ENCODE measurements around the gene DDX42. TPM values are rescaled to one million over a fixed set of nuclear protein-coding genes. Genes with fewer than 3 reads are reported as not detected.

Gene DDX42
- total and polyA plus RNA-seq, 2 of the 13 experiments (the other 11 are each of a cell fraction or from before 2014, with no cell fraction given), result 87.2 to 92.9 TPM

GRCh38 chr17:63773272-63774140 is 464 bp upstream of the DDX42 start, which contains the start of gene CCDC47 (continued):
- TF ChIP-seq, protein P1, sequence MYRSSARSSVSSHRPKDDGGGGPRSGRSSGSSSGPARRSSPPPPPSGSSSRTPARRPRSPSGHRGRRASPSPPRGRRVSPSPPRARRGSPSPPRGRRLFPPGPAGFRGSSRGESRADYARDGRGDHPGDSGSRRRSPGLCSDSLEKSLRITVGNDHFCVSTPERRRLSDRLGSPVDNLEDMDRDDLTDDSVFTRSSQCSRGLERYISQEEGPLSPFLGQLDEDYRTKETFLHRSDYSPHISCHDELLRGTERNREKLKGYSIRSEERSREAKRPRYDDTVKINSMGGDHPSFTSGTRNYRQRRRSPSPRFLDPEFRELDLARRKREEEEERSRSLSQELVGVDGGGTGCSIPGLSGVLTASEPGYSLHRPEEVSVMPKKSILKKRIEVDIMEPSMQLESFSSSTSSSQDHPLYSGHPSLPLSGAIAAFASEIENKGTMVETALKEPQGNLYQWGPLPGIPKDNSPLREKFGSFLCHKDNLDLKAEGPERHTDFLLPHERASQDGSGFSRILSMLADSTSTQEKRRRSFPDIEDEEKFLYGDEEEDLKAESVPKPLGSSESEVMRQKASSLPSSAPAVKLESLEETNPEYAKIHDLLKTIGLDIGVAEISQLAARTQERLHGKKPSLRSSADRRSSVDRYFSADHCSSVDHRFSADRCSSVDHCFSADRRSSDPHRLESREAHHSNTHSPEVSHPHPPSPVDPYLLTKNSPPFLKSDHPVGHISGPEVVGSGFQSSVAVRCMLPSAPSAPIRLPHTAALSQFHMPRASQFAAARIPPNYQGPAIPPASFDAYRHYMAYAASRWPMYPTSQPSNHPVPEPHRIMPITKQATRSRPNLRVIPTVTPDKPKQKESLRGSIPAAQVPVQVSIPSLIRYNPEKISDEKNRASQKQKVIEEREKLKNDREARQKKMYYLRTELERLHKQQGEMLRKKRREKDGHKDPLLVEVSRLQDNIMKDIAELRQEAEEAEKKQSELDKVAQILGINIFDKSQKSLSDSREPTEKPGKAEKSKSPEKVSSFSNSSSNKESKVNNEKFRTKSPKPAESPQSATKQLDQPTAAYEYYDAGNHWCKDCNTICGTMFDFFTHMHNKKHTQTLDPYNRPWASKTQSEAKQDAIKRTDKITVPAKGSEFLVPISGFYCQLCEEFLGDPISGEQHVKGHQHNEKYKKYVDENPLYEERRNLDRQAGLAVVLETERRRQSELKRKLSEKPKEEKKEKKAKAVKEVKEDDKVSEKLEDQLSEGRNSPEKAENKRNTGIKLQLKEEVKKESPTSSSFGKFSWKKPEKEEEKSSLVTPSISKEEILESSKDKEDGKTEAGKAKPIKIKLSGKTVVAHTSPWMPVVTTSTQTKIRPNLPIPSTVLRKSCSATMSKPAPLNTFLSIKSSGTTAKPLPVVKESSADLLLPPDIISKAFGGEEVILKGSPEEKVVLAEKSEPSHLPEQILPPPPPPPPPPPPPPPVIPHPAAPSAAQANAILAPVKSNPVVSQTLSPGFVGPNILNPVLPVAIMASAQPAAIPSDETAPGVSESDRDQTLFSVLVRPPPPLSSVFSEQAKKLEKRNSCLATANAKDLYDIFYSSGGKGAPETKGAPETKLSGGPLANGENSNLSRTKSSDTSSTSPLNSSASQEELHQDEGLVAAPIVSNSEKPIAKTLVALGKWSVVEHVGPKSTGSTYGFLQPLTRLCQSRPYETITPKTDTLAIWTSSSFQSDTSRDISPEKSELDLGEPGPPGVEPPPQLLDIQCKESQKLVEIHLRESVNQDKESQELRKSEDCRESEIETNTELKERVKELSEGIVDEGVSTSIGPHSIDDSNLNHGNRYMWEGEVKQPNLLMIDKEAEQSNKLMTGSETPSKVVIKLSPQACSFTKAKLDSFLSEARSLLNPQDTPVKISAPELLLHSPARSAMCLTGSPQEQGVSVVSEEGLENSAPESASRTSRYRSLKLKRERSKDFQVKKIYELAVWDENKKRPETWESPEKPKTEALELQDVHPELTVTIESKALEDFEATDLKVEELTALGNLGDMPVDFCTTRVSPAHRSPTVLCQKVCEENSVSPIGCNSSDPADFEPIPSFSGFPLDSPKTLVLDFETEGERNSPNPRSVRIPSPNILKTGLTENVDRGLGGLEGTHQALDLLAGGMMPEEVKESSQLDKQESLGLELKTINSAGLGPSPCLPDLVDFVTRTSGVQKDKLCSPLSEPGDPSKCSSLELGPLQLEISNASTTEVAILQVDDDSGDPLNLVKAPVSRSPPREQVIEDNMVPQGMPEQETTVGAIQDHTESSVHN (CRISPR knock-in tag; IDR thresholded peaks at IDR 0.05), result peak; percentile 55; the same call in 1 of the 2 replicates
- TF ChIP-seq ESRRA (CRISPR knock-in tag; IDR thresholded peaks at IDR 0.05; ENCODE audit: low read depth) (peak; percentile 57), ZFY (CRISPR knock-in tag; IDR thresholded peaks at IDR 0.05) (peak; percentile 99), ARID2 (CRISPR knock-in tag; IDR thresholded peaks at IDR 0.05; ENCODE audit: borderline replicate concordance) (0 out of 2 replicates have a peak, but pooled peaks have one; percentile 61), CEBPB (IDR thresholded peaks at IDR 0.05; ENCODE audit: borderline replicate concordance, low read depth, low read length) (peak; percentile 85), SAP130 (CRISPR knock-in tag; IDR thresholded peaks at IDR 0.05; ENCODE audit: low read depth) (peak; percentile 99), DRAP1 (CRISPR knock-in tag; IDR thresholded peaks at IDR 0.05) (peak; percentile 87), ZNF136 (CRISPR knock-in tag; IDR thresholded peaks at IDR 0.05; ENCODE audit: low read depth) (peak; percentile 97), ISL2 (CRISPR knock-in tag; IDR thresholded peaks at IDR 0.05) (peak; percentile 71), ZFP36L1 (CRISPR knock-in tag; IDR thresholded peaks at IDR 0.05) (peak; percentile 97), ZBTB7A (CRISPR knock-in tag; IDR thresholded peaks at IDR 0.05) (peak; percentile 41; the same call in 1 of the 2 replicates), E2F1 (CRISPR knock-in tag; IDR thresholded peaks at IDR 0.05) (peak; percentile 97)
- TF ChIP-seq, protein P2, sequence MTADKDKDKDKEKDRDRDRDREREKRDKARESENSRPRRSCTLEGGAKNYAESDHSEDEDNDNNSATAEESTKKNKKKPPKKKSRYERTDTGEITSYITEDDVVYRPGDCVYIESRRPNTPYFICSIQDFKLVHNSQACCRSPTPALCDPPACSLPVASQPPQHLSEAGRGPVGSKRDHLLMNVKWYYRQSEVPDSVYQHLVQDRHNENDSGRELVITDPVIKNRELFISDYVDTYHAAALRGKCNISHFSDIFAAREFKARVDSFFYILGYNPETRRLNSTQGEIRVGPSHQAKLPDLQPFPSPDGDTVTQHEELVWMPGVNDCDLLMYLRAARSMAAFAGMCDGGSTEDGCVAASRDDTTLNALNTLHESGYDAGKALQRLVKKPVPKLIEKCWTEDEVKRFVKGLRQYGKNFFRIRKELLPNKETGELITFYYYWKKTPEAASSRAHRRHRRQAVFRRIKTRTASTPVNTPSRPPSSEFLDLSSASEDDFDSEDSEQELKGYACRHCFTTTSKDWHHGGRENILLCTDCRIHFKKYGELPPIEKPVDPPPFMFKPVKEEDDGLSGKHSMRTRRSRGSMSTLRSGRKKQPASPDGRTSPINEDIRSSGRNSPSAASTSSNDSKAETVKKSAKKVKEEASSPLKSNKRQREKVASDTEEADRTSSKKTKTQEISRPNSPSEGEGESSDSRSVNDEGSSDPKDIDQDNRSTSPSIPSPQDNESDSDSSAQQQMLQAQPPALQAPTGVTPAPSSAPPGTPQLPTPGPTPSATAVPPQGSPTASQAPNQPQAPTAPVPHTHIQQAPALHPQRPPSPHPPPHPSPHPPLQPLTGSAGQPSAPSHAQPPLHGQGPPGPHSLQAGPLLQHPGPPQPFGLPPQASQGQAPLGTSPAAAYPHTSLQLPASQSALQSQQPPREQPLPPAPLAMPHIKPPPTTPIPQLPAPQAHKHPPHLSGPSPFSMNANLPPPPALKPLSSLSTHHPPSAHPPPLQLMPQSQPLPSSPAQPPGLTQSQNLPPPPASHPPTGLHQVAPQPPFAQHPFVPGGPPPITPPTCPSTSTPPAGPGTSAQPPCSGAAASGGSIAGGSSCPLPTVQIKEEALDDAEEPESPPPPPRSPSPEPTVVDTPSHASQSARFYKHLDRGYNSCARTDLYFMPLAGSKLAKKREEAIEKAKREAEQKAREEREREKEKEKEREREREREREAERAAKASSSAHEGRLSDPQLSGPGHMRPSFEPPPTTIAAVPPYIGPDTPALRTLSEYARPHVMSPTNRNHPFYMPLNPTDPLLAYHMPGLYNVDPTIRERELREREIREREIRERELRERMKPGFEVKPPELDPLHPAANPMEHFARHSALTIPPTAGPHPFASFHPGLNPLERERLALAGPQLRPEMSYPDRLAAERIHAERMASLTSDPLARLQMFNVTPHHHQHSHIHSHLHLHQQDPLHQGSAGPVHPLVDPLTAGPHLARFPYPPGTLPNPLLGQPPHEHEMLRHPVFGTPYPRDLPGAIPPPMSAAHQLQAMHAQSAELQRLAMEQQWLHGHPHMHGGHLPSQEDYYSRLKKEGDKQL (CRISPR knock-in tag; IDR thresholded peaks at IDR 0.05; ENCODE audit: low read depth), result no peak; the same call in 1 of the 2 replicates
